HG03159 (cell line): Measurements from ENCODE around the gene TDRD9.
"Not testable (repeated sequence)": the region's sequence is repeated elsewhere in the genome, so short reads cannot be mapped to it uniquely, and the experiment has no call there.

Experiments
- ATAC-seq: cut with Tn5 transposase; IDR thresholded peaks from one replicate; pipeline ENCODE4 v1.9.1; 2021; ENCODE audit warnings: mild to moderate bottlenecking, moderate library complexity; ENCODE audit not compliant: unreplicated experiment

TDRD9 gene

DNA sequence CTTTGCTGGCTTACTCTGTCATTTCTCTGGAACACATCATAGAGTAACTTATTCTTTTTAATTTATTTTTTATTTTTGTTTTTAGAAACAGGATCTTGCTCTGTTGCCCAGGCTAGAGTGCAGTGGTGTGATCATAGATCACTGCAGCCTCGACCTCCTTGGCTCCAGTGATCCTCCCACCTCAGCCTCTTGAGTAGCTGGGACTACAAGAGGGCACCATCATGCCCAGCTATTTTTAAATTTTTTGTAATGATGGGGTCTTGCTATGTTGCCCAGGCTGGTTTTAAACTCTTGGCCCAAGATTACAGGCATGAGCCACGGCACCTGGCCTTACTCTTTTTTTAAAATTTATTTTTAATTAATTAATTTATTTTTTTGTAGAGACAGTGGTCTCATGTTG lies 46.3 kb downstream of the TDRD9 start:
- ATAC-seq, result no peak

- not testable (repeated sequence) for ATAC-seq
Observed at GRCh38 chr14:103980623-103981238, 52.5 kb downstream of the TDRD9 start.

GRCh38 chr14:103984196-103984595 lies 55.9 kb downstream of the TDRD9 start:
- ATAC-seq, result no peak

- no peak for ATAC-seq
Observed at GRCh38 chr14:103989034-103989433, 60.8 kb downstream of the TDRD9 start.

GRCh38 chr14:103989964-103990363 lies 61.7 kb downstream of the TDRD9 start:
- ATAC-seq, result no peak

DNA sequence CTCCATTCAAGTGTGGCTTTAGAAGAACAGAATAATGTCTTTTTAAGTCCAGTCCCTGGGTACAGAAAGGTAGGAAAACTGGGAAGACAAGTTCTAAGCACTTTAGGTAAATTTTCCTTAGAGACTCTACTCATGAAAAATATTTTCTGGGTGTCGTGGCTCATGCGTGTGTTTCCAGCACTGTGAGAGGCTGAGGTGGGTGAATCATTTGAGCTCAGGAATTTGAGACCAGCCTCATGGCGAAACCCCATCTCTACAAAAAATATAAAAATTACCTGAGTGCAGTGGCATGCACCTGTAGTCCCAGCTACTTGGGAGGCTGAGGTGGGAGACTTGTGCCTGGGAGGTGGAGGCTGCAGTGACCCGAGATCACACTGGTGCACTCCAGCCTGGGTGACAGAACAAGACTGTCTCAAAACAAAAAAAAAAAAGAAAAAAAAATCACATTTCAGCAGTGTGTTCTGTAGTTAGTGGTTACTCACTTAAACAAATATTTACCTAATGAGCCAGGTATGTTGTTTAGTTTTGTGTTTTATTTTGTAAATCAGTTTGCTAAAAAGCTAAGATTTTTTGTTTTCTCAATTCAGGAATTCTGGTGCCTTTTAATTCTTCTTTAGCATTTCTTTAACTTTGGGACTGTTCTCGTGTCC lies 66.4 kb downstream of the TDRD9 start:
- ATAC-seq, result no peak

DNA sequence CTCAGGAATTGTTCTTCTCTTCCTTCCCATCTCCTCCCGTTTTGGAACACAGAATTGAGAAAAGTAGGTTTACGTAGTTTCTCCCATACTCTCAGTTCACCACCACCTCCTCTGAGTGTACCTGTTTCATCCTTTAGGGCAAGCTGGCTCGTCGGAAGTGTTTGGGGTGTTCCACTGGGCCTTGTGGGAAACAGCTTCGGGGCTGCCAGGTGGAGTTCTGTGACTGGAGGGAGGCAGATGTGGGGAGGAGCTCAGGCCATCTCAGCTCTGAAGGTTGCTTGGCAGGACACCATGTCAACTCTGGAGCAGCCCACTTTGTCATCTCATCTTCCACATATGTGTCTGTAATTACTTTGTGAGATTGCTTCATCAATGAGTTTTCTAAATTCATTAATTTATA lies 67.6 kb downstream of the TDRD9 start:
- ATAC-seq, result no peak

DNA sequence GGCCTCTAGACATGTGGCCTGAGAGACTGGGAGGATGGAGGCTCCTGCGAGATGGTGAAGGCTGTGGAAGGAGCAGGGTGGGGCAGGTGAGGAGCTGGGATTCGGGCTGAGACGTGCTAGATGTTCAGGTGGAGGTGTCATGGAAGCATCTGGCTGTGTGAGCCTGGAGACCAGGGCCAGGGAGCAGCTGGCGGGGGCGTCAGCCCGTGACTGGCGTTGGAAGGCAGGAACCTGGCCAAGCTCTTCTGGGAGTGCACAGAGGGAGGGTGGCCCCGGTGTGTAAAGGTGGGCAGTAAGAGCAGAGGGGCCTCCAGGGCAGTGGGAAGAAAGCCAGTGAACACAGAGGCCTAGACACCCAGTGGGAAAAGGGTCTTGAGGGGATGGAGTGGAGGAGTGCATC lies 69.1 kb downstream of the TDRD9 start:
- no peak for ATAC-seq

DNA sequence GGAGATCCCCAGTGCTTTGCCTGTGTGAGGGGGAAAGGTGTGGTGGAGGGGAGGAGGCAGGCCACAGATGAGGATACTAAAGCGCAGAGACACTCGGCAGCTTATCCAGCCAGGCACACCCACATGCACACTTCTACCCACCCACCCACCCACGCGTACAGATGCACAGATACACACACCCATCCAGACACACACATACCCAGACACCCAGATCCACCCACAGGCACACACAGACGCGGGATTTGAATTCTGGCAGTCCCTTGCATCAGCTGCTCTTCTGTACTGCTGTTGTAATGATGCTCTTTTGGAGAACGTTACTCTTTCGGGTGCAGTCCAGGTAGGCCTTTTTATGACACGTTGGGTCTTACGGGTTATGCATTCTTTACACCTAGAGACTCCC lies 69.8 kb downstream of the TDRD9 start:
- ATAC-seq, result no peak

- ATAC-seq, result no peak
Observed at GRCh38 chr14:103999795-104000440, 71.7 kb downstream of the TDRD9 start.

DNA sequence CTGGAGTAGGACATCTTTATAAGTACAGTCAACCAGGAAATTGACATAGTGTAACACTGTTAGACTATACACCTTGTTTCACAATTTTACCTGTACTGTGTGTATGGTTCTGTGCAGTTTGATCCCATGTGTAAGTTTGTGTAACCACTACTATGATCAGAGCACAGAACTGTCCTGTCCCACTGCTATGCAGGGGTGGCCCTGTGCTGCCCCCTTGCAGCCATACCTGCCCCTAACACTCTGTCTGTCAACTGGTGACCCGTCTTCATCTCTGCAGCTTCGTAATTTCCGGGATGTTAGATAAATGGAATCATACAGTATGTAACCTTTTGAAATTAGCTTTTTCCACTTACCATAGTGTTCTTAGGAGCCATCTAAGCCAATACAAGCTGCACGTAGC lies 72.7 kb downstream of the TDRD9 start:
- ATAC-seq, result no peak

- no peak for ATAC-seq
Observed at GRCh38 chr14:104003616-104004015, 75.4 kb downstream of the TDRD9 start.

GRCh38 chr14:104004849-104005248 lies 76.6 kb downstream of the TDRD9 start:
- ATAC-seq, result no peak

DNA sequence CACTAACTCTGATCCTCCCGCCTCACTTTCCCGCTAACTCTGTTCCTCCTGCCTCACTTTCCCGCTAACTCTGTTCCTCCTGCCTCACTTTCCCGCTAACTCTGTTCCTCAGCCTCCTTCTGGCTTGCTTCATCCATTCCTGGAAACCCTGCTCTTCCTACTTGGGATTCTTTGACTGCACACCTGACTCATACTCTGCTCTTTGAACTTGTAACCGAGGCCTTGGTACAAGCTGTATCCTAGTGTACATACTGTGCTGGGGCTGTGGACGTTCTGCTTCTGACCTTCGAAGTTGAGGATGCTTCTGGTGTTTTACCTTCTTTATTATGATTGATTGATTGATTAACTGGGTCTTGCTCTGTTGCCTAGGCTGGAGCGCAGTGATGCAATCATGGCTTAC lies 77.2 kb downstream of the TDRD9 start:
- ATAC-seq, result no peak

- ATAC-seq, result no peak
Observed at GRCh38 chr14:104007121-104007520, 78.9 kb downstream of the TDRD9 start.

DNA sequence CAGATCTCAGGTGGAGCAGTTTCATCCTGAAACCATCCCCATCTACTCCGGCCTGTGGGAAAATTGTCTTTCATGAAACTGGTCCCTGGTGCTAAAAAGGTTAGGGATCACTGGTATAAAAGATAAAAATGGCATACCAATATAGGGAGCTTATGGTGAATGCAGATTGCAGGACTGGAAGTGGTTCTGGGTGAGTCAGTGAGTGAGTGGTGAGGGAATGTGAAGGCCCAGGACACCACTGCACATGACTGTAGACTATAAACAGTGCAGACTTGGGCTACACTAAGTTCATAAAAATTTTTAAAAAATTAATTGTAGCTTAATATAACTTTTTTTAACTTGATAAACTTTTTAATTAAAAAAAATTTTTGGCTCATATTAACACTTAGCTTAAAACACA lies 81.0 kb downstream of the TDRD9 start:
- ATAC-seq, result no peak

DNA sequence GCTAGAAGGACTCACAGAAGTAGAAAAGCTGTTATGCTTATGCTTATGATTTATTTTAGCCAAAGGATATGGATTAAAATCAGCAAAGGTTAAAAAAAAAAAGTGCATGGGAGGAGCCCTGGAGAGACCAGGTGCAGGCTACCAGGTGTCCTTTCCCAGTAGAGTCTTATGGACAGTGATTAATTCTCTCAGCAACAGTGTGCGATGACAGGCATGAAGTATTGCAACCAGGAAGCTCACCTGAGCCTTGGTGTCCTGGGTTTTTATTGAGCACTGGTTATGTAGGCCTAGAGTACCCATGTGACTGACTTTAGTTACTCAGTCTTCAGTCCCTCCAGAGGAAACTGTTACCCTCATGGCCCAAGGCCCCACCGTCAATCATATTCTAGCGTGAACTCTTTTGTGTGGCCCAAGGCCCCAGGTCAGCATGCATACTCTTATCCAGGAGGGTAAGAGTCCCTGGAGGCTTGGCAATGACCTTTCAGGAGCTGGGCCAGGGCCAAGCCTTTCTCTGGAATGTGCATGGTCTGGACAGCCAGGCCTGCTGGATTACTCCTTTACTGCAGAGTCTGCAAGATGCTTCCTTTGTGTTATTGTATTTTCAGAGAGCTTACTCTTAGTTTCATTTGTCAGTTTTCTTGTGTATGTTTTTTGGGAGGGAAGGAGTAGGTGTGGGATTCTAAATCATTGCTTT lies 83.7 kb downstream of the TDRD9 start:
- no peak for ATAC-seq

GRCh38 chr14:104014764-104015163 lies 86.5 kb downstream of the TDRD9 start:
- no peak for ATAC-seq

GRCh38 chr14:104016873-104017650 lies 88.8 kb downstream of the TDRD9 start:
- no peak for ATAC-seq

DNA sequence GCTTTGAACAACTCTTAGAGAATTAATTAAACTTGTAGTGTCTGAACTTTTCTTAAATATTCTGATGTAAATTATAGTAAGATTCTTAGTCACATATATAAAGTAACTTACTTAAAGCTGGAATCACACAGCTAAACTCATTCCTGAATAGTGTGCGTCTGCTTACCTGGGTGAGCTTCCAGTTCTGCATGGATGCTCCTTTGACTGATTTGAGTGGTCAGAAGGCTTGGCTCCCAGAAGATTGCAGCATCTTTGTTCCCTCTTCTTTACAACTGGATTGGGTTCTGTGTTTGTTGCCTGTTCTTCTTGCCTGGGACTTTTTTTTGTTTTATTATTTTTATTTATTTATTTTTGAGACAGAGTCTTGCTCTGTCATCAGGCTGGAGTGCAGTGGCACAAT lies 90.8 kb downstream of the TDRD9 start:
- ATAC-seq, result no peak

- ATAC-seq, result no peak
Observed at GRCh38 chr14:104019806-104020205, 91.5 kb downstream of the TDRD9 start.
